GM10248 (cell line): ENCODE results near the gene SH3PXD2A.
"Not testable (repeated sequence)": the region's sequence is repeated elsewhere in the genome, so short reads cannot be mapped to it uniquely, and the experiment has no call there.

Experiments
- CTCF ChIA-PET: fragments of 300-600 bp; sonication (Branson Sonifier 250); formaldehyde crosslinking; extraction: SDS; loops from one replicate; lab custom pipeline; 2021; ENCODE audit warnings: antibody characterized with exemption; lab: Yijun Ruan, JAX
- POLR2A ChIA-PET: fragments of 350-650 bp; sonication (Branson Sonifier 250); formaldehyde crosslinking; extraction: SDS; loops from one replicate; lab custom pipeline; 2020; ENCODE audit warnings: antibody characterized with exemption; lab: Yijun Ruan, JAX
- DNase-seq: peaks from one replicate; pipeline ENCODE4 v3.0.0; 2012; ENCODE audit errors: extremely low spot score
- TF ChIP-seq, protein P1 (sequence below): IDR thresholded peaks from 2 replicates; pipeline ENCODE4 v1.5.1; 2012; ENCODE audit warnings: mild to moderate bottlenecking, low read depth; ENCODE audit errors: extremely low read depth, missing control alignments, control extremely low read depth

Gene SH3PXD2A

DNA sequence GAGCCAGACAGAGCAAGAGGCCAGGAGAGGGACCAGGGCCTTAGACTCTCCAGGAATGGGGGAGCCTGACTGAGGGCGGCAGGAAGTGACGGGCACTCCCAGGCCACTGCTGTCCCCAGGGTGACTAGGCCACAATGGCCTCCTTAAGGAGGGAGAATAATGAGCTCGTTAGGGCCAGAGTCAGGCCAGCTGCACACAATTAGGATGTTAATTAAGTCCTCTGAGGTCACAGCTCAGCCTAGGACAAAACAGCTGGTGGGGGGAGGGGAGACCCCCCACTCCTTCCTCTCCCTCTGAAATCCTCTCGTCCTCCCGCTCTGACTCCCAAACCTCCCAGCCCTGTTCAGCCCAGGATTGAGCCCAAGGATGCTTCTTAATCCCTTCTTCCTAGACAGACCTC is 218.9 kb downstream of the SH3PXD2A start:
- ChIA-PET CTCF (interaction anchor here (1.2 to 4.9 kb wide), 5 partner anchors 12 to 72 kb away, joined by 3 to 32 read pairs (median 4); no protein-coding TSS in a partner anchor), POLR2A (no interaction called here)
- no peak for DNase-seq
- TF ChIP-seq, protein P1, sequence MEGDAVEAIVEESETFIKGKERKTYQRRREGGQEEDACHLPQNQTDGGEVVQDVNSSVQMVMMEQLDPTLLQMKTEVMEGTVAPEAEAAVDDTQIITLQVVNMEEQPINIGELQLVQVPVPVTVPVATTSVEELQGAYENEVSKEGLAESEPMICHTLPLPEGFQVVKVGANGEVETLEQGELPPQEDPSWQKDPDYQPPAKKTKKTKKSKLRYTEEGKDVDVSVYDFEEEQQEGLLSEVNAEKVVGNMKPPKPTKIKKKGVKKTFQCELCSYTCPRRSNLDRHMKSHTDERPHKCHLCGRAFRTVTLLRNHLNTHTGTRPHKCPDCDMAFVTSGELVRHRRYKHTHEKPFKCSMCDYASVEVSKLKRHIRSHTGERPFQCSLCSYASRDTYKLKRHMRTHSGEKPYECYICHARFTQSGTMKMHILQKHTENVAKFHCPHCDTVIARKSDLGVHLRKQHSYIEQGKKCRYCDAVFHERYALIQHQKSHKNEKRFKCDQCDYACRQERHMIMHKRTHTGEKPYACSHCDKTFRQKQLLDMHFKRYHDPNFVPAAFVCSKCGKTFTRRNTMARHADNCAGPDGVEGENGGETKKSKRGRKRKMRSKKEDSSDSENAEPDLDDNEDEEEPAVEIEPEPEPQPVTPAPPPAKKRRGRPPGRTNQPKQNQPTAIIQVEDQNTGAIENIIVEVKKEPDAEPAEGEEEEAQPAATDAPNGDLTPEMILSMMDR, result no peak

DNA sequence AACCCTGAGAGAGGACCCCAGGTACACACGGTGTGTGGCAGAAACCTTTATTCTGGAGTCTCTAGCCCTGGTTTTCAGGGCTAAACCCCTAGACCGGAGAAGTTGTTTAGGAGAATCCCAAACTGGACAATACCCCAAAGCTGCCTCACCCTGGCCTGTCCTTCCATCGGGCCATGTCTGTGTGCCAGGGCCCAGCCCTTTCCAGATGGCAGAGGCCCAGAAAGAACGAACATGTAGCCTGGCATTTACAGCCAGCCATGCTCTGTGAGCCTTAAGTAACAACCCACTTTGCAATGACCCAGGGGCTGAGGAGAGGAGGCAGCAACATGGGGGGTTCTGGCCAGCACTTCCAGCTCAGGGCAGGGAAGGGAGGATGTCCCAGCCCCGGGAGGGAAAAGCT is 219.8 kb downstream of the SH3PXD2A start:
- CTCF ChIA-PET, result interaction anchor here (1.1 to 4.9 kb wide), 3 partner anchors 42 to 71 kb away, joined by 3 to 32 read pairs (median 4); no protein-coding TSS in a partner anchor
- POLR2A ChIA-PET, result no interaction called here
- DNase-seq, result no peak

DNA sequence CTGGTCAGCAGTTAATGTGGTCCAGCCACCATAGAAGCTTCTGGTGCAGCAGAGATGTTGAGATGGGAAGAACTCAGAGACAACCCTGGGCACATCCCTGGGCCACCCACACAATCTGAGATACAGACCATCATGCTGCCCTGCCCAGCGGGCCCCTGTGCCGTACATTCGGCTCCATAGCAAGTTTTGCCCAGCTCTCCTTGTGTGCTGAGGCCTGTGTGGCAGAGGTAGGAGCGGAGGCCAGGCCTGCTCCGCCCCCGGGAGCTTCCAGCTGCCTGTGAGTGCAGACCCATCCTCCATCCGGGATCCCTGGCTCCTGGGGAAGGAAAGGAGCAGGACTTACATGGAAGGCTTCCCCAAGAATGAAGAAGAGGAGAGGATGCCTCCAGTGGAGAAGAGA is 221.5 kb downstream of the SH3PXD2A start:
- ChIA-PET POLR2A (no interaction called here), CTCF (interaction anchor here (1.4 to 4.9 kb wide), 4 partner anchors 15 to 53 kb away, joined by 3 to 32 read pairs (median 5); no protein-coding TSS in a partner anchor)
- no peak for DNase-seq
- TF ChIP-seq, protein P1, result no peak

More for the DNA sequence above, 219.8 kb downstream of the SH3PXD2A start:
- TF ChIP-seq, protein P1, result no peak

DNA sequence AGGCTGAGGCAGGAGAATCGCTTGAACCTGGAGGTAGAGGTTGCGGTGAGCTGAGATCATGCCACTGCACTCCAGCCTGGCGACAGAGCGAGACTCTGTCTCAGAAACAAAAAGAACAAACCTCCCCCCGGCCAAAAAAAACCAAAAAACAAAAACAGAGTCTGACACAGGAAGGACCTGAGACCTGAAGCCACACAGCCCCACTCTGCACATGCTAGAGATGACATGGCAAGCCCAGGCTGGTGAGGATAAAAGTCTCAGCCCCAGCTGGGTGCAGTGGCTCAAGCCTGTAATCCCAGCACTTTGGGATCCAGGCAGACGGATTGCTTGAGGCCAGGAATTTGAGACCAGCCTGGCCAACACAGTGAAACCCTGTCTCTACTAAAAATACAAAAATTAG is 222.5 kb downstream of the SH3PXD2A start:
- POLR2A ChIA-PET, DNase-seq: not testable (repeated sequence)
- CTCF ChIA-PET, result interaction anchor here (2.6 kb wide), 1 partner anchor 27 kb away, joined by 7 read pairs; no protein-coding TSS in a partner anchor

- DNase-seq, result no peak
- ChIA-PET CTCF (interaction anchor here (1.3 kb wide), 1 partner anchor 27 kb away, joined by 3 read pairs; no protein-coding TSS in a partner anchor), POLR2A (no interaction called here)
- TF ChIP-seq, protein P1, result no peak
Observed at GRCh38 chr10:103632247-103632642, 223.1 kb downstream of the SH3PXD2A start.

GRCh38 chr10:103630156-103630555 is 225.2 kb downstream of the SH3PXD2A start:
- ChIA-PET POLR2A (no interaction called here), CTCF (interaction anchor here (1.1 kb wide), 1 partner anchor 23 kb away, joined by 3 read pairs; no protein-coding TSS in a partner anchor)
- no peak for DNase-seq
- TF ChIP-seq, protein P1, result no peak

DNA sequence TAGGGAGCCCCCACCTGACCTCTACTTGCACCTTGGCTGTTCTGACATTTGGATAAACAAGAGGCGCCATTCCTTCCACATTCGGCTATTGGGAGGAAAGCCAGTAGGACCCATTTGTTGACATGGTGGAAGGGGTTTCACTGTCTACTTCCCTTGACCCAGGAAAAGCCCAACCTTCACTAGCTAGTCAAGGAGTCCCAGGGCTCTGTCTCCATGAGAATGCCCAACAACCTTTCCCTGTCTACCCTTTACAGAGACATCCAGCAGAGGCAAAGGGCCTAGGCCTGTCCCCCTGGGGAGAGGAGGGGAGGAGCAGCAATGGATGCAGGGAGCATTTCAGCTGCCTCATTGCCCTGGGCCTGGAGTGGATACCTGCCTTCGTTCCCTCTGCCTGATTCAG is 225.8 kb downstream of the SH3PXD2A start:
- ChIA-PET POLR2A (no interaction called here), CTCF (interaction anchor here (1.1 kb wide), 1 partner anchor 24 kb away, joined by 3 read pairs; no protein-coding TSS in a partner anchor)
- no peak for DNase-seq
- TF ChIP-seq, protein P1, result no peak
